H9 (cell line): ENCODE measurements around the gene PRKD2. TPM values are rescaled to one million over a fixed set of nuclear protein-coding genes. Genes with fewer than 3 reads are reported as not detected.

Experiments used
- DNase-seq: peaks from one replicate; pipeline ENCODE4 v3.0.0-alpha.2; 2017
- H2AFZ ChIP-seq: one replicate; pipeline ENCODE4 v1.6.1; 2013; ENCODE audit warnings: mild to moderate bottlenecking, low read length, control low read depth, moderate library complexity
- H2AK5ac ChIP-seq: 2 replicates; pipeline ENCODE4 v1.6.1; 2013; ENCODE audit warnings: low read length, control low read depth, mixed read lengths; ENCODE audit not compliant: insufficient read length
- H2BK120ac ChIP-seq: one replicate; pipeline ENCODE4 v1.6.1; 2013; ENCODE audit warnings: low read depth, mild to moderate bottlenecking, low read length, control low read depth, inconsistent platforms; ENCODE audit not compliant: poor library complexity, severe bottlenecking
- H2BK12ac ChIP-seq: 2 replicates; pipeline ENCODE4 v1.6.1; 2013; ENCODE audit warnings: low read length, control low read depth, mixed read lengths, low read depth; ENCODE audit not compliant: insufficient read length
- H2BK15ac ChIP-seq: 2 replicates; pipeline ENCODE4 v1.6.1; 2013; ENCODE audit warnings: low read depth, low read length, control low read depth
- H2BK20ac ChIP-seq: one replicate; pipeline ENCODE4 v1.6.1; 2013; ENCODE audit warnings: low read depth, mild to moderate bottlenecking, low read length, control low read depth, inconsistent platforms; ENCODE audit not compliant: poor library complexity, severe bottlenecking
- H2BK5ac ChIP-seq: 2 replicates; pipeline ENCODE4 v1.6.1; 2013; ENCODE audit warnings: low read length, control low read depth, mixed read lengths; ENCODE audit not compliant: insufficient read length
- H3K14ac ChIP-seq: 2 replicates; pipeline ENCODE4 v1.6.1; 2013; ENCODE audit warnings: low read length, control low read depth; ENCODE audit not compliant: insufficient read depth
- H3K18ac ChIP-seq: 2 replicates; pipeline ENCODE4 v1.6.1; 2013; ENCODE audit warnings: low read depth, mild to moderate bottlenecking, mixed read lengths, low read length, control low read depth; ENCODE audit not compliant: insufficient read length
- H3K23ac ChIP-seq: 2 replicates; pipeline ENCODE4 v1.6.1; 2013; ENCODE audit warnings: low read length, control low read depth, mixed read lengths, low read depth; ENCODE audit not compliant: insufficient read length
- H3K23me2 ChIP-seq: 2 replicates; pipeline ENCODE4 v1.6.1; 2013; ENCODE audit warnings: low read depth, mild to moderate bottlenecking, mixed read lengths, low read length, control low read depth; ENCODE audit not compliant: insufficient read length, poor library complexity, severe bottlenecking
- H3K27ac ChIP-seq: 2 replicates; pipeline ENCODE4 v1.5.1; 2013; ENCODE audit warnings: low read length, control low read depth, mixed read lengths, low read depth; ENCODE audit not compliant: insufficient read length
- H3K27me3 ChIP-seq: 2 replicates; pipeline ENCODE4 v1.6.1; 2013; ENCODE audit warnings: low read length, control low read depth, inconsistent platforms; ENCODE audit not compliant: insufficient read depth
- H3K4ac ChIP-seq: 2 replicates; pipeline ENCODE4 v1.6.1; 2013; ENCODE audit warnings: low read depth, mild to moderate bottlenecking, control low read depth, inconsistent platforms, low read length, moderate library complexity
- H3K4me1 ChIP-seq: 2 replicates; pipeline ENCODE4 v1.6.1; 2013; ENCODE audit warnings: low read length, control low read depth, inconsistent platforms; ENCODE audit not compliant: insufficient read depth
- H3K4me2 ChIP-seq: 2 replicates; pipeline ENCODE4 v1.6.1; 2013; ENCODE audit warnings: low read length, control low read depth, mixed read lengths; ENCODE audit not compliant: insufficient read length, insufficient read depth
- H3K56ac ChIP-seq: 2 replicates; pipeline ENCODE4 v1.6.1; 2013; ENCODE audit warnings: low read depth, mild to moderate bottlenecking, mixed read lengths, low read length, control low read depth; ENCODE audit not compliant: insufficient read length
- H3K79me1 ChIP-seq: 2 replicates; pipeline ENCODE4 v1.6.1; 2013; ENCODE audit warnings: low read depth, mild to moderate bottlenecking, moderate library complexity, low read length, control low read depth, inconsistent platforms; ENCODE audit not compliant: insufficient read depth, poor library complexity, severe bottlenecking
- H3K79me2 ChIP-seq: 2 replicates; pipeline ENCODE4 v1.6.1; 2013; ENCODE audit warnings: low read length, control low read depth, inconsistent platforms; ENCODE audit not compliant: insufficient read depth
- H3K9ac ChIP-seq: 2 replicates; pipeline ENCODE4 v1.6.1; 2013; ENCODE audit warnings: low read length, control low read depth, mixed read lengths; ENCODE audit not compliant: insufficient read length; ENCODE audit errors: extremely low read depth
- H3K9me3 ChIP-seq: one replicate; pipeline ENCODE4 v1.6.1; 2013; ENCODE audit warnings: low read depth, low read length, inconsistent platforms; ENCODE audit not compliant: control insufficient read depth
- H3T11ph ChIP-seq: one replicate; pipeline ENCODE4 v1.6.1; 2013; ENCODE audit warnings: mild to moderate bottlenecking, low read length, control low read depth, inconsistent platforms
- H4K20me1 ChIP-seq: one replicate; pipeline ENCODE4 v1.6.1; 2013; ENCODE audit not compliant: control insufficient read depth, insufficient read length, insufficient read depth
- H4K5ac ChIP-seq: 2 replicates; pipeline ENCODE4 v1.6.1; 2013; ENCODE audit warnings: low read depth, mild to moderate bottlenecking, mixed read lengths, low read length, control low read depth; ENCODE audit not compliant: insufficient read length
- H4K8ac ChIP-seq: replicated peaks from 2 replicates; pipeline ENCODE4 v1.6.1; 2013; ENCODE audit warnings: low read length, control low read depth, mixed read lengths, low read depth; ENCODE audit not compliant: insufficient read length
- H4K91ac ChIP-seq: 2 replicates; pipeline ENCODE4 v1.6.1; 2013; ENCODE audit warnings: low read depth, mild to moderate bottlenecking, moderate library complexity, mixed read lengths, low read length, control low read depth; ENCODE audit not compliant: insufficient read length
- H3K27ac Mint-ChIP-seq, 3 experiments: 2 replicates in 2 of 3; 3 replicates in 1 of 3; pipeline ENCODE4 v1.8.0; 2020 to 2021; ENCODE audit warnings: mixed read lengths in 3 of 3, mild to moderate bottlenecking in 1 of 3, moderate library complexity in 1 of 3
- H3K27me3 Mint-ChIP-seq: 2 replicates; pipeline ENCODE4 v1.8.0; 2021; ENCODE audit warnings: low read depth, mild to moderate bottlenecking, moderate library complexity, mixed read lengths
- H3K36me3 Mint-ChIP-seq, 3 experiments: 2 replicates in 2 of 3; 3 replicates in 1 of 3; pipeline ENCODE4 v1.8.0; 2020 to 2021; ENCODE audit warnings: low read depth in 3 of 3, mixed read lengths in 3 of 3; ENCODE audit not compliant: insufficient read depth in 1 of 3
- H3K4me1 Mint-ChIP-seq, 2 experiments: 2 replicates each; pipeline ENCODE4 v1.8.0; 2020; ENCODE audit warnings: mixed read lengths in 2 of 2
- H3K4me3 Mint-ChIP-seq, 2 experiments: 2 replicates in 1 of 2; 3 replicates in 1 of 2; pipeline ENCODE4 v1.8.0; 2020 to 2021; ENCODE audit warnings: mild to moderate bottlenecking in 2 of 2, mixed read lengths in 2 of 2, moderate library complexity in 1 of 2
- H3K9me3 Mint-ChIP-seq, 2 experiments: 2 replicates in 1 of 2; 3 replicates in 1 of 2; pipeline ENCODE4 v1.8.0; 2020; ENCODE audit warnings: mild to moderate bottlenecking in 2 of 2, mixed read lengths in 2 of 2, moderate library complexity in 1 of 2
- CTCF ChIP-seq: fragments of 200-600 bp; sonication (generic); conservative IDR thresholded peaks from 3 replicates; pipeline ENCODE4 v1.8.0; 2021; ENCODE audit warnings: antibody characterized with exemption, mild to moderate bottlenecking
- WGBS: extraction: QIAGEN DNeasy Blood & Tissue Kit; methylation state at CpG from one replicate; pipeline ENCODE4 v1.1.7; 2013; ENCODE audit warnings: missing lambda C conversion rate, low lambda C conversion rate, mixed read lengths; ENCODE audit not compliant: insufficient read length; ENCODE audit errors: extremely low coverage; 5-methylcytosine and 5-hydroxymethylcytosine counted together
- total RNA-seq: library from RNA; stranded (reverse); gene quantifications from 2 replicates; pipeline ENCODE4 v1.2.1, GENCODE V29; 2021

Gene PRKD2
- total RNA-seq, 1 experiment from 2014 or later, result 60.7 TPM

- Histone ChIP-seq H4K20me1 (no peaks in the 10 kb centered on the region), H3K4ac (no peak overlapping the region), H3K14ac (no peak overlapping the region), H2BK120ac (no peak overlapping the region), H3K27me3 (no peaks in the 10 kb centered on the region), H4K5ac (no peak overlapping the region), H3K79me2 (no peaks in the 10 kb centered on the region), H2BK5ac (no peak overlapping the region), H3K4me2 (no peak overlapping the region), H2AK5ac (no peak overlapping the region), H3K18ac (no peak overlapping the region), H3K56ac (no peak overlapping the region), H2BK20ac (no peak overlapping the region), H3T11ph (no peak overlapping the region), H3K23me2 (no peaks in the 10 kb centered on the region), H2AFZ (no peak overlapping the region), H3K79me1 (no peaks in the 10 kb centered on the region), H3K9me3 (no peaks in the 10 kb centered on the region), H3K4me1 (no peaks in the 10 kb centered on the region), H2BK12ac (no peak overlapping the region), H4K91ac (no peak overlapping the region), H3K27ac (no peak overlapping the region), H2BK15ac (no peak overlapping the region), H3K23ac (no peak overlapping the region), H3K9ac (no peak overlapping the region), H4K8ac (no peak overlapping the region)
- H3K27me3 Mint-ChIP-seq, result no peaks in the 10 kb centered on the region; the same call in 1 of the 2 replicates
- no CpG with 5 or more reads among the region's 5 CpGs for WGBS
- TF ChIP-seq CTCF, result no peak
- H3K4me3 Mint-ChIP-seq, result no peak overlapping the region
- peaks cover 4 to 11% of the 10 kb centered on the region in 2 experiments; a peak in 3 of 4 replicates for H3K4me1 Mint-ChIP-seq
- no peak overlapping the region for H3K27ac Mint-ChIP-seq
- H3K36me3 Mint-ChIP-seq, result peaks cover 0 to 20% (median 9%) of the 10 kb centered on the region in 3 experiments; a peak in 5 of 7 replicates
- H3K9me3 Mint-ChIP-seq, result no peaks in the 10 kb centered on the region
- DNase-seq, result no peak
These were observed 43.4 kb upstream of the PRKD2 start for GRCh38 chr19:46760363-46760762.
